Common myeloid progenitor, CD34-positive (primary cell): Measurements from ENCODE around the gene CAMK2A.
A peak's percentile ranks its signal among the peaks of the same experiment; 100 is the strongest.

Source experiments
- CTCF ChIA-PET: fragments of 350-600 bp; sonication (Branson Sonifier 250); formaldehyde crosslinking; loops from one replicate; lab custom pipeline; 2021; ENCODE audit warnings: antibody characterized with exemption; lab: Charles Lee
- POLR2A ChIA-PET: fragments of 350-600 bp; sonication (Branson Sonifier 250); formaldehyde crosslinking; loops from one replicate; lab custom pipeline; 2021; ENCODE audit warnings: antibody characterized with exemption; lab: Charles Lee
- DNase-seq, 3 donors: peaks; one replicate each; pipeline versions ENCODE4 v3.0.0 to v3.0.0-alpha.2; 2013
- H3K27ac ChIP-seq, 2 experiments: 1 replicate in 1 of 2; 2 replicates in 1 of 2; pipeline ENCODE4 v1.7.0; 2013; ENCODE audit warnings: inconsistent platforms in 2 of 2, low read length in 2 of 2, mild to moderate bottlenecking in 2 of 2, low read depth in 1 of 2, moderate library complexity in 1 of 2; ENCODE audit not compliant: severe bottlenecking in 2 of 2, insufficient read depth in 1 of 2, poor library complexity in 1 of 2
- H3K27me3 ChIP-seq, 5 experiments: replicated peaks in 2 of 5; 1 replicate in 3 of 5; 2 replicates in 2 of 5; pipeline versions ENCODE4 v1.6.1 to v1.7.0; 2013; ENCODE audit warnings: low read length in 4 of 5, mild to moderate bottlenecking in 2 of 5, moderate library complexity in 2 of 5, inconsistent platforms in 1 of 5; ENCODE audit not compliant: insufficient read depth in 5 of 5, control insufficient read depth in 4 of 5
- H3K36me3 ChIP-seq, 4 experiments: 1 replicate in 2 of 4; 2 replicates in 2 of 4; pipeline versions ENCODE4 v1.6.1 to v1.7.0; 2013; ENCODE audit warnings: low read length in 3 of 4, control low read depth in 1 of 4, mild to moderate bottlenecking in 1 of 4; ENCODE audit not compliant: control insufficient read depth in 4 of 4, insufficient read depth in 4 of 4
- H3K4me1 ChIP-seq, 4 experiments: 1 replicate in 3 of 4; 2 replicates in 1 of 4; pipeline versions ENCODE4 v1.6.1 to v1.7.1; 2013; ENCODE audit warnings: low read length in 3 of 4, mild to moderate bottlenecking in 3 of 4, control low read depth in 1 of 4, inconsistent platforms in 1 of 4, moderate library complexity in 1 of 4; ENCODE audit not compliant: control insufficient read depth in 4 of 4, insufficient read depth in 4 of 4; ENCODE audit errors: control extremely low read depth in 1 of 4
- H3K4me3 ChIP-seq, 7 experiments: 1 replicate in 4 of 7; 2 replicates in 3 of 7; pipeline versions ENCODE4 v1.5.1 to v1.7.0; 2013; ENCODE audit warnings: mild to moderate bottlenecking in 7 of 7, low read length in 6 of 7, moderate library complexity in 6 of 7, inconsistent platforms in 2 of 7, low read depth in 2 of 7, control low read depth in 1 of 7; ENCODE audit not compliant: insufficient read depth in 4 of 7, control insufficient read depth in 1 of 7; ENCODE audit errors: extremely low read depth in 1 of 7
- H3K9me3 ChIP-seq, 5 experiments: 1 replicate in 4 of 5; 2 replicates in 1 of 5; pipeline versions ENCODE4 v1.6.1 to v1.7.1; 2013; ENCODE audit warnings: low read length in 4 of 5, mild to moderate bottlenecking in 2 of 5, inconsistent platforms in 1 of 5, low read depth in 1 of 5, moderate library complexity in 1 of 5; ENCODE audit not compliant: control insufficient read depth in 4 of 5, insufficient read depth in 2 of 5; ENCODE audit errors: control extremely low read depth in 1 of 5
- WGBS: methylation state at CpG from one replicate; pipeline ENCODE4 v1.1.5; 2013; ENCODE audit not compliant: insufficient coverage; 5-methylcytosine and 5-hydroxymethylcytosine counted together

CAMK2A gene

GRCh38 chr5:150182774-150183173, 106.8 kb downstream of the CAMK2A start:
- H3K9me3 ChIP-seq = no peaks in the 10 kb centered on the region
- POLR2A ChIA-PET = no interaction called here
- H3K27me3 ChIP-seq = peaks cover 0 to 5% (median 0%) of the 10 kb centered on the region in 5 experiments
- H3K4me3 ChIP-seq = no peak overlapping the region
- no peak for DNase-seq
- H3K27ac ChIP-seq = no peak overlapping the region
- no peaks in the 10 kb centered on the region for H3K36me3 ChIP-seq
- CTCF ChIA-PET = interaction anchor here (0.8 kb wide), 1 partner anchor 36 kb away, joined by 3 read pairs; no protein-coding TSS in a partner anchor
- WGBS = 96% methylated on average over 10 of the region's 10 CpGs
- peaks cover 0 to 9% (median 0%) of the 10 kb centered on the region in 4 experiments for H3K4me1 ChIP-seq

DNA sequence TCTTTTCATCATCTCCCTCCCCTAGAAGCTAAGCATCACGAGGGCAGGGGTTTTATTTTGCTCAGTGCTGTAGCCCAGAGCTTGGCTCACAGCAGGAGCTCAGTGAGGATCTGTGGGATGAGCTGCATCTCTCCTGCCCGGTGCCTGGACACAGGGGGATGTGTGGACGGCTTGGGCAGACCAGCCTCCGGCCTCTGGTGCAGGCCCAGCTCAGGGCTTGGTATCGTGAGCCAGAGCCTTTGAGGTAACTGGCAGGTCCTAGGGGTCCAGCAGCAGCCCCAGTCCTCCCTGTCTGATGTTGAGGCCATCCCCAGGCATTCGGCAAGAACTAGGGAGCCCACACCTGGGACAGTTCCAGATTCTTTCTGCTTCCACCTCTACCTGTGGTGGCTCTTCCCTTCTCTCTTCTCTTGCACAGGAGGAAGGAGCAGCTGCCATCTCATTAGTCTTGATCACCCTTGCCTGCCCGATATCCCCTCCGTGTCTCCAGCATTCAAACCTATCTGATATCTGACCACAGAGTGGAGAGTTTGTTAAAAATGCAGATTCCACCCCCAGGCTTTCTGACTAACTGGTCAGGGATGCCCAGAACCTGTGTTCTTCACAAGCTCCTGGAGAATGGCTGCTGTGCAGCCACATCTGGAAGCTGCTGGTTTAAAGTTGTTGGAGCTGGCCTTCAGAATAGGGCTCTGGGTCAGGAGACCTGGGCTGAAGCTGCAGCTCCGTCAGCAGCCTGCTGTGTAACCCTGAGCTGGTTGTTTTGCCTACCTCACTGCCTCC, 107.6 kb downstream of the CAMK2A start:
- ChIA-PET CTCF (interaction anchor here (0.6 to 1.5 kb wide), 5 partner anchors 9 to 37 kb away, joined by 3 to 4 read pairs (median 3); no protein-coding TSS in a partner anchor), POLR2A (no interaction called here)
- Histone ChIP-seq H3K4me1 (peaks cover 0 to 9% (median 0%) of the 10 kb centered on the region in 4 experiments), H3K27ac (no peak overlapping the region), H3K27me3 (peaks cover 0 to 2% (median 0%) of the 10 kb centered on the region in 5 experiments), H3K36me3 (no peaks in the 10 kb centered on the region), H3K9me3 (no peaks in the 10 kb centered on the region), H3K4me3 (no peak overlapping the region)
- DNase-seq = no peak
- 100% methylated on average over 5 of the region's 9 CpGs for WGBS

DNA sequence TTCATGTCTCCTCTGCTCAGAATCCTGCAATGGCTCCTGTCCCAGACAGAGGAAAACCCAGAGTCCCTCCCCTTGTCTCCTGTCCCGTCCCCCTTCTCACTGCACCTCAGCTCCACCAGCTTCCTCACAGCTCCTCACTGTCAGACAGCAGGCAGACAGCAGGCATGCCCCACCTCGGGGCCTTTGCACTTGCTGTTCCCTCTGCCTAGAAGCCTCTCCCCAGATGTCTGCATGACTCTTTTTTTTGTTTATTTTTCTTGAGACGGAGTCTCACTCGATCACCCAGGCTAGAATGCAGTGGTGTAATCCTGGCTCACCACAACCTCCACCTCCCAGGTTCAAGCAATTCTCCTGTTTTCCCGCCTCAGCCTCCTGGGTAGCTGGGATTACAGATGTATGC, 108.5 kb downstream of the CAMK2A start:
- CTCF ChIA-PET = interaction anchor here (0.8 to 1.5 kb wide), 6 partner anchors 8 to 38 kb away, joined by 3 to 4 read pairs (median 3); no protein-coding TSS in a partner anchor
- H3K4me1 ChIP-seq = peaks cover 0 to 9% (median 0%) of the 10 kb centered on the region in 4 experiments

GRCh38 chr5:150180241-150181026, 109.1 kb downstream of the CAMK2A start:
- WGBS = 67% methylated on average over 15 of the region's 18 CpGs
- no peaks in the 10 kb centered on the region for H3K9me3 ChIP-seq
- CTCF ChIA-PET = interaction anchor here (0.6 to 1.7 kb wide), 7 partner anchors 8 to 38 kb away, joined by 3 to 8 read pairs (median 3); no protein-coding TSS in a partner anchor

More for the DNA sequence above, 108.5 kb downstream of the CAMK2A start:
- Histone ChIP-seq H3K36me3 (no peaks in the 10 kb centered on the region), H3K9me3 (no peaks in the 10 kb centered on the region), H3K4me3 (no peak overlapping the region), H3K27ac (no peak overlapping the region), H3K27me3 (no peaks in the 10 kb centered on the region)
- 90% methylated on average over 3 of the region's 5 CpGs for WGBS
- POLR2A ChIA-PET = no interaction called here
- no peak for DNase-seq

GRCh38 chr5:150179019-150179620, 110.5 kb downstream of the CAMK2A start:
- peaks cover 0 to 9% (median 0%) of the 10 kb centered on the region in 4 experiments for H3K4me1 ChIP-seq
- no peak overlapping the region for H3K4me3 ChIP-seq
- H3K27me3 ChIP-seq = peaks cover 0 to 3% (median 0%) of the 10 kb centered on the region in 5 experiments
- ChIA-PET CTCF (interaction anchor here (0.6 to 1.7 kb wide), 5 partner anchors 14 to 157 kb away, joined by 3 to 8 read pairs (median 3); no protein-coding TSS in a partner anchor), POLR2A (no interaction called here)
- no peak for DNase-seq
- 98% methylated on average over 5 of the region's 7 CpGs for WGBS
- no peaks in the 10 kb centered on the region for H3K36me3 ChIP-seq
- no peak overlapping the region for H3K27ac ChIP-seq
- no peaks in the 10 kb centered on the region for H3K9me3 ChIP-seq

More at GRCh38 chr5:150180241-150181026, 109.1 kb downstream of the CAMK2A start:
- peaks cover 0 to under 1% (median 0%) of the 10 kb centered on the region in 5 experiments for H3K27me3 ChIP-seq
- no peak overlapping the region for H3K4me3 ChIP-seq
- peaks cover 0 to 9% (median 0%) of the 10 kb centered on the region in 4 experiments for H3K4me1 ChIP-seq
- POLR2A ChIA-PET = no interaction called here
- DNase-seq = peak in 2 of 3 donors; percentile 34 to 36
- H3K27ac ChIP-seq = no peak overlapping the region
- H3K36me3 ChIP-seq = no peaks in the 10 kb centered on the region

DNA sequence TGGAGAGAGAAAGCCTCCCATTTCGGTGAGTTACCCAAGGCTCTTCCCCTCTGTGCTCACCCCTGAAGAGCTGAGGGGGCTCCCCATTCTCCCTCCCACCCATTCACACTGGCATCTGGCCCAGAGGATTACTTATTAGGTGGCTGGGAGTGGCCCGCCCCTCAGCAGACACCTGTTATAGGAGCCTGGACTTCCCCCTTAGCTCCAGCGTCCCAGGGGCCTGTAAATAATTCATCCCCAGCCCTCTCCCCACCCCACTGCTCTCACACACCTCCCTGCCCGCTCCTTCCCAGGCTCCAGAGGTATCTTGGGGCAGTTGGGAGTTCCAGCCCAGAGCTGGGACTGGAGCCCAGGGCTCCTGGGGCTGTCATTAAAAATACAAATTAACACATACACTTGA, 111.3 kb downstream of the CAMK2A start:
- ChIA-PET CTCF (interaction anchor here (0.9 to 3.3 kb wide), 4 partner anchors 12 to 44 kb away, joined by 3 to 10 read pairs (median 6); partner anchors contain the start of gene SLC6A7), POLR2A (no interaction called here)
- DNase-seq = no peak
- Histone ChIP-seq H3K36me3 (no peaks in the 10 kb centered on the region), H3K9me3 (no peaks in the 10 kb centered on the region), H3K4me1 (peaks cover 0 to 9% (median 0%) of the 10 kb centered on the region in 4 experiments), H3K27me3 (peaks cover 0 to 5% (median 0%) of the 10 kb centered on the region in 5 experiments), H3K27ac (no peak overlapping the region), H3K4me3 (no peak overlapping the region)
- WGBS = 100% methylated on average over 2 of the region's 4 CpGs
